ENCODE measurements around the gene SASS6.
A peak's percentile ranks its signal among the peaks of the same experiment; 100 is the strongest.

The SASS6 gene

GRCh38 chr1:100038660-100039287 is 94.0 kb downstream of the SASS6 start:
- DNase-seq, result peak; percentile 92

- peak; percentile 89 for DNase-seq
These were observed 94.6 kb downstream of the SASS6 start for GRCh38 chr1:100037927-100038659.

DNA sequence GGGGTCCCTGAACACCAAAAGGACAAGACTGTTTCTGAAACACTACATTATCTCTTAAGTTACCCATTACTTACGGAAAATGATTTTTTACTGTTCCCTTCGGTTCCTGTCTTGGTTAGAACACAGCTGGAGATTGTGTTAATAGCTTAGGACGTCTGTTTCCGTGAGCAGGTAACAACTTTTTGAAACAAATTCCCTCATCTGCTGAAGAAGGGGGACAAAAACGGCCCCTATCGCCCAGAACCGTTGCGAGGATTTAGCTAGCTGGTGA is 95.1 kb downstream of the SASS6 start:
- DNase-seq, result no peak

- peak; percentile 9 for DNase-seq
These were observed 95.7 kb downstream of the SASS6 start for GRCh38 chr1:100036718-100037655.

DNA sequence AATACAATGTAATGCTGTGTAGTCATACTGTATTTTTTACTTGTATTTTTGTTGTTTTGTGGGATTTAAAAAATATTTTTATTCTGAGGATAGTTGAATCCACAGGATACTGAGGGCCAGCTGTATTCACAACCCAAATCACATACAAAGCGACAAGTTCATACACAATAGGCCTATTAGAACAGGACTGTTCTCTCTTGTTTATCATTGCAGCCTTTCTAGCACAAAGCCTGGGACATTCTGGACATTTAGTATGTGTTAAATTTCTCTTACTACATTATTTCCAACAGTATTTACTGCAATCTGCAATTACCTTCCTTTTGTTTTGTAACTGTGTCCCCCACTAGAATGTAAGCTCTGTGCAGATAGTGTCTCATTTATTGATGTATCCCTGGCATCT is 97.5 kb downstream of the SASS6 start:
- no peak for DNase-seq

- DNase-seq, result peak; percentile 19
These were observed 98.3 kb downstream of the SASS6 start for GRCh38 chr1:100034470-100034869.

Measured in activated CD4-positive, alpha-beta T cell treated with anti-CD3 and anti-CD28 coated beads, Interleukin-2, amount 50 U/mL, for 16 hours (primary cell).